Liver (tissue), 9 donors: ENCODE data around the gene RALGAPB. TPM values are rescaled to one million over a fixed set of nuclear protein-coding genes. Genes with fewer than 3 reads are reported as not detected.

Experiments
- DNase-seq: peaks from one replicate; pipeline ENCODE4 v3.0.0-alpha.2; 2017; ENCODE audit warnings: low spot score
- H3K27ac ChIP-seq, 2 donors: one replicate each; pipeline ENCODE4 v1.7.0; 2013; ENCODE audit warnings: inconsistent platforms in 2 of 2, low read length in 2 of 2, control low read depth in 1 of 2, low read depth in 1 of 2, mild to moderate bottlenecking in 1 of 2
- H3K27me3 ChIP-seq, 4 donors: one replicate each; pipeline versions ENCODE4 v1.6.1 to v1.7.0; 2013; ENCODE audit warnings: low read length in 3 of 4, inconsistent platforms in 1 of 4, mild to moderate bottlenecking in 1 of 4, moderate library complexity in 1 of 4; ENCODE audit not compliant: control insufficient read depth in 4 of 4, insufficient read depth in 4 of 4
- H3K36me3 ChIP-seq, 4 donors: one replicate each; pipeline versions ENCODE4 v1.6.1 to v1.7.0; 2013; ENCODE audit warnings: low read length in 3 of 4, mild to moderate bottlenecking in 3 of 4, low read depth in 1 of 4, moderate library complexity in 1 of 4; ENCODE audit not compliant: control insufficient read depth in 4 of 4, insufficient read depth in 3 of 4
- H3K4me1 ChIP-seq, 4 donors: one replicate each; pipeline versions ENCODE4 v1.6.1 to v1.7.0; 2013; ENCODE audit warnings: low read length in 3 of 4, mild to moderate bottlenecking in 3 of 4, moderate library complexity in 1 of 4; ENCODE audit not compliant: control insufficient read depth in 4 of 4, insufficient read depth in 4 of 4
- H3K4me3 ChIP-seq, 3 donors: one replicate each; pipeline versions ENCODE4 v1.6.1 to v1.7.0; 2013; ENCODE audit warnings: low read length in 3 of 3, control low read depth in 1 of 3, low read depth in 1 of 3, mild to moderate bottlenecking in 1 of 3
- H3K9ac ChIP-seq, 2 donors: one replicate each; pipeline ENCODE4 v1.7.0; 2013; ENCODE audit warnings: low read length in 2 of 2, mild to moderate bottlenecking in 2 of 2, moderate library complexity in 2 of 2, control low read depth in 1 of 2, low read depth in 1 of 2
- H3K9me3 ChIP-seq, 4 donors: one replicate each; pipeline versions ENCODE4 v1.6.1 to v1.7.0; 2013; ENCODE audit warnings: low read length in 3 of 4; ENCODE audit not compliant: control insufficient read depth in 4 of 4
- CTCF ChIP-seq: fragments of 150-350 bp; IDR thresholded peaks from 2 replicates; pipeline ENCODE4 v1.5.1; 2017; ENCODE audit warnings: improper control_type of control experiment, low read depth, low read length; ENCODE audit not compliant: missing input control
- EGR1 ChIP-seq, 2 donors: IDR thresholded peaks; 2 replicates each; pipeline ENCODE4 v1.6.1; 2016 to 2018; ENCODE audit warnings: antibody characterized with exemption in 2 of 2, low read depth in 2 of 2
- FOXA1 ChIP-seq: IDR thresholded peaks from 2 replicates; pipeline ENCODE4 v1.6.1; 2016; ENCODE audit warnings: antibody characterized with exemption
- FOXA2 ChIP-seq: IDR thresholded peaks from 2 replicates; pipeline ENCODE4 v1.6.1; 2016; ENCODE audit warnings: antibody characterized with exemption
- GABPA ChIP-seq, 2 donors: IDR thresholded peaks in 1 of 2; conservative IDR thresholded peaks in 1 of 2; 2 replicates each; pipeline ENCODE4 v1.6.1; 2016; ENCODE audit warnings: antibody characterized with exemption in 2 of 2, mild to moderate bottlenecking in 1 of 2, moderate library complexity in 1 of 2
- HNF4A ChIP-seq, 2 donors: conservative IDR thresholded peaks; 2 replicates each; pipeline ENCODE4 v1.6.1; 2016; ENCODE audit warnings: antibody characterized with exemption in 2 of 2, mild to moderate bottlenecking in 2 of 2
- JUND ChIP-seq, 2 donors: IDR thresholded peaks; 2 replicates each; pipeline ENCODE4 v1.6.1; 2016; ENCODE audit warnings: antibody characterized with exemption in 2 of 2
- MAX ChIP-seq: IDR thresholded peaks from 2 replicates; pipeline ENCODE4 v1.6.1; 2016; ENCODE audit warnings: antibody characterized with exemption
- NR2F2 ChIP-seq: IDR thresholded peaks from 2 replicates; pipeline ENCODE4 v1.6.1; 2016; ENCODE audit warnings: antibody characterized with exemption
- RAD21 ChIP-seq, 2 donors: IDR thresholded peaks; 2 replicates each; pipeline ENCODE4 v1.6.1; 2016; ENCODE audit warnings: antibody characterized with exemption in 2 of 2, mild to moderate bottlenecking in 2 of 2
- RXRA ChIP-seq, 2 donors: IDR thresholded peaks; 2 replicates each; pipeline ENCODE4 v1.6.1; 2017 to 2018; ENCODE audit warnings: antibody characterized with exemption in 2 of 2, mild to moderate bottlenecking in 1 of 2
- SP1 ChIP-seq: IDR thresholded peaks from 2 replicates; pipeline ENCODE4 v1.6.1; 2018; ENCODE audit warnings: antibody characterized with exemption, mild to moderate bottlenecking
- TAF1 ChIP-seq: conservative IDR thresholded peaks from 2 replicates; pipeline ENCODE4 v1.6.1; 2016; ENCODE audit warnings: antibody characterized with exemption, mild to moderate bottlenecking
- YY1 ChIP-seq: IDR thresholded peaks from 2 replicates; pipeline ENCODE4 v1.6.1; 2016; ENCODE audit warnings: antibody characterized with exemption, mild to moderate bottlenecking
- ZBTB33 ChIP-seq: IDR thresholded peaks from 2 replicates; pipeline ENCODE4 v1.6.1; 2016; ENCODE audit warnings: antibody characterized with exemption
- WGBS: extraction: QIAGEN DNeasy Blood & Tissue Kit; methylation state at CpG from one replicate; pipeline ENCODE4 v1.1.7; 2013; 5-methylcytosine and 5-hydroxymethylcytosine counted together
- polyA plus RNA-seq, 2 donors: library from polyadenylated mRNA; stranded (reverse) in 1 of 2; unstranded in 1 of 2; fragments of 200-250 nt in 1 of 2; fragments of >200 nt in 1 of 2; fragmentation: Nextera tagmentation in 1 of 2; extraction: Ambion mirVana in 1 of 2; gene quantifications; one replicate each; pipeline versions ENCODE4 v1.2.1 to v1.2.3, GENCODE V29; 2013 to 2015
- total RNA-seq, 2 donors: library from RNA; depleted of rRNA; stranded (reverse); fragments of >200 nt; gene quantifications; one replicate each; pipeline ENCODE4 v1.2.3, GENCODE V29; 2014
- TF ChIP-seq, protein P1 (sequence below): IDR thresholded peaks from 2 replicates; pipeline ENCODE4 v1.6.1; 2016; ENCODE audit warnings: antibody characterized with exemption, mild to moderate bottlenecking
- donor health status: healthy.
- donor health status: healthy.
- donor health status: healthy.
- donor health status: healthy.
- donor health status: healthy.

The RALGAPB gene
- total and polyA plus RNA-seq, 4 donors = 4.3 to 19.7 (median 9.5) TPM

- WGBS = 71% methylated on average over 6 of the region's 6 CpGs
- Histone ChIP-seq H3K27ac (no peak overlapping the region), H3K36me3 (peaks cover 2 to 17% (median 15%) of the 10 kb centered on the region in 4 donors), H3K4me1 (peaks cover 7 to 20% (median 17%) of the 10 kb centered on the region in 4 donors), H3K27me3 (no peaks in the 10 kb centered on the region), H3K9ac (no peak overlapping the region), H3K9me3 (no peaks in the 10 kb centered on the region), H3K4me3 (peak overlapping the region in 1 of 3 donors; percentile 97)
- no peak for DNase-seq
- no peak for TF ChIP-seq NR2F2
- TF ChIP-seq FOXA1 = no peak
- TF ChIP-seq, protein P1, sequence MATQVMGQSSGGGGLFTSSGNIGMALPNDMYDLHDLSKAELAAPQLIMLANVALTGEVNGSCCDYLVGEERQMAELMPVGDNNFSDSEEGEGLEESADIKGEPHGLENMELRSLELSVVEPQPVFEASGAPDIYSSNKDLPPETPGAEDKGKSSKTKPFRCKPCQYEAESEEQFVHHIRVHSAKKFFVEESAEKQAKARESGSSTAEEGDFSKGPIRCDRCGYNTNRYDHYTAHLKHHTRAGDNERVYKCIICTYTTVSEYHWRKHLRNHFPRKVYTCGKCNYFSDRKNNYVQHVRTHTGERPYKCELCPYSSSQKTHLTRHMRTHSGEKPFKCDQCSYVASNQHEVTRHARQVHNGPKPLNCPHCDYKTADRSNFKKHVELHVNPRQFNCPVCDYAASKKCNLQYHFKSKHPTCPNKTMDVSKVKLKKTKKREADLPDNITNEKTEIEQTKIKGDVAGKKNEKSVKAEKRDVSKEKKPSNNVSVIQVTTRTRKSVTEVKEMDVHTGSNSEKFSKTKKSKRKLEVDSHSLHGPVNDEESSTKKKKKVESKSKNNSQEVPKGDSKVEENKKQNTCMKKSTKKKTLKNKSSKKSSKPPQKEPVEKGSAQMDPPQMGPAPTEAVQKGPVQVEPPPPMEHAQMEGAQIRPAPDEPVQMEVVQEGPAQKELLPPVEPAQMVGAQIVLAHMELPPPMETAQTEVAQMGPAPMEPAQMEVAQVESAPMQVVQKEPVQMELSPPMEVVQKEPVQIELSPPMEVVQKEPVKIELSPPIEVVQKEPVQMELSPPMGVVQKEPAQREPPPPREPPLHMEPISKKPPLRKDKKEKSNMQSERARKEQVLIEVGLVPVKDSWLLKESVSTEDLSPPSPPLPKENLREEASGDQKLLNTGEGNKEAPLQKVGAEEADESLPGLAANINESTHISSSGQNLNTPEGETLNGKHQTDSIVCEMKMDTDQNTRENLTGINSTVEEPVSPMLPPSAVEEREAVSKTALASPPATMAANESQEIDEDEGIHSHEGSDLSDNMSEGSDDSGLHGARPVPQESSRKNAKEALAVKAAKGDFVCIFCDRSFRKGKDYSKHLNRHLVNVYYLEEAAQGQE = no peak
- no peak for TF ChIP-seq EGR1 (IDR thresholded peaks at IDR 0.05; ENCODE audit: low read depth in 2 of 2)
- no peak for TF ChIP-seq CTCF
Observed at GRCh38 chr20:38445901-38446425, 26.7 kb upstream of the RALGAPB start.

DNA sequence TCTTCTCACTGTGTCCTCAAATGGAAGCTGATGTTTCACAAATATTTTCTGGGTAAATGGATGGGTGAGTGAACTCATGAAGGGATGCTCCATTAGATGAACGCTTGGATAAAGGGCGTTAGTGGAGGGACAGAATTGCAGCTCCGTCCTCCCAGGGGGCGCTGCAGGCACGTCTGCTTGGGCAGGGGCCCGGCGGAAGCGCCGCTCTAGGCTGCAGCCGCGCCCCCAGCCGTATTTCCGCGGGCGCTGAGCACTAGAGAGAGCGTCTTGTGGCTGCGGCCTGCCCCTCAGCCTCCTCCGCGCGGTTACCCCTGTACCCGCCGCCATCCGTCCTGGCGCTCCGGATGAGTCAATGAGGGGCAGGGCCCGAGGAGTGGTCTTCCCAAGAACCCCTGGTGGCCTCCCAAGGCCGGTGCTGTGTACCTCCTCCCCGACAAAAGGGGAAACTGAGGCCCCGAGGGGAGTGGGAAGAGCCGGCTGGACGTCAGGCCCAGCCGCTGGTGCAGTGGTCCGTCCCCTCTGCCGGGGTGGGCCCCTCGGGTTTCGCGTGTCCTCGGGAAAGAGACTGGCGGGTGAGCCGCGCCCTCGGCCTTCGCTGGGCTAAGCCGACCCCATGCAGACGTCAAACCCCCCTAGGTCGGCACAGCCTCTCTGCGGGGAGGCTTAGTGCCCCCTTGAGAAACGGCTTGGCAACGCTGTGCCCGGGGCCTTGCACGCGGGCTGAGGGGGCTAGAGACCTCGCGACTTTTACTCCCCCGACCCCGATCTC is 26.0 kb upstream of the RALGAPB start:
- peak; percentile 95 for DNase-seq
- H3K36me3 ChIP-seq = peaks cover 2 to 19% (median 18%) of the 10 kb centered on the region in 4 donors
- WGBS = 2% methylated on average over 56 of the region's 56 CpGs
- H3K9me3 ChIP-seq = no peaks in the 10 kb centered on the region
- TF ChIP-seq, protein P1 = peak; percentile 61
- TF ChIP-seq EGR1 (IDR thresholded peaks at IDR 0.05; ENCODE audit: low read depth in 2 of 2) = peak; percentile 46 to 55
- TF ChIP-seq MAX = peak; percentile 57
- peak; percentile 77 for TF ChIP-seq YY1
- TF ChIP-seq FOXA1 = no peak
- no peak for TF ChIP-seq JUND (IDR thresholded peaks at IDR 0.05)
- TF ChIP-seq RXRA (IDR thresholded peaks at IDR 0.05) = peak; percentile 19 to 38
- peak; percentile 94 for TF ChIP-seq CTCF
- peak; percentile 22 for TF ChIP-seq ZBTB33
- TF ChIP-seq TAF1 = peak; percentile 64
- TF ChIP-seq FOXA2 = peak; percentile 21
- peak; percentile 51 for TF ChIP-seq SP1
- peak; percentile 74 to 78 for TF ChIP-seq RAD21 (IDR thresholded peaks at IDR 0.05)
- TF ChIP-seq NR2F2 = no peak
- TF ChIP-seq GABPA (IDR thresholded peaks at IDR 0.05 in 1 of 2, conservative IDR thresholded peaks at IDR 0.05 in 1 of 2) = peak; percentile 77 to 95
- TF ChIP-seq HNF4A (conservative IDR thresholded peaks at IDR 0.05) = no peak
- no peaks in the 10 kb centered on the region for H3K27me3 ChIP-seq
- peaks cover 7 to 20% (median 17%) of the 10 kb centered on the region in 4 donors for H3K4me1 ChIP-seq
- peak overlapping the region; percentile 85 to 91 for H3K9ac ChIP-seq
- H3K27ac ChIP-seq = peak overlapping the region; percentile 62 to 78
- H3K4me3 ChIP-seq = peak overlapping the region; percentile 88 to 97 (median 89)
